ENCODE data around the gene VRK1.

DNA sequence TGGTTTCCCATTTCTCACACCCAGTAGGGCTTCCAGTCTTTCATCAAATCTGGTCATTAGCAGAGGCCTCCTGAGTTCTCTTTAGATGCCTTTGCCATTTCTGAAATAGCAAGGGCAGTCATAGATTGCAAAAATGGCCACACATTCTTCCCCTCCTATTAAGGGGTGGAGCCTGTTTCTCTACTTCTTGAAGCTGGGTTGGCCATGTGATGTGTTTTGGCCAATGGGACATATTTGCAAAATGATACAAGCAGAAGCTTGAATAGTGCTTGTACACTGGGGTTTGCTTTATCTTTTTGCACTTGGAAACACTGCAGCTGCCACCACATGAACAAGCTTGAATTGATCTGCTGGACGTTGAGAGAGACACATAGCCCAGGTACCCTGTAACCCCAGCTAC is 109.3 kb downstream of the VRK1 start:
- TF ChIP-seq JUND (IDR thresholded peaks at IDR 0.05) = no peak
- TF ChIP-seq, protein P1, sequence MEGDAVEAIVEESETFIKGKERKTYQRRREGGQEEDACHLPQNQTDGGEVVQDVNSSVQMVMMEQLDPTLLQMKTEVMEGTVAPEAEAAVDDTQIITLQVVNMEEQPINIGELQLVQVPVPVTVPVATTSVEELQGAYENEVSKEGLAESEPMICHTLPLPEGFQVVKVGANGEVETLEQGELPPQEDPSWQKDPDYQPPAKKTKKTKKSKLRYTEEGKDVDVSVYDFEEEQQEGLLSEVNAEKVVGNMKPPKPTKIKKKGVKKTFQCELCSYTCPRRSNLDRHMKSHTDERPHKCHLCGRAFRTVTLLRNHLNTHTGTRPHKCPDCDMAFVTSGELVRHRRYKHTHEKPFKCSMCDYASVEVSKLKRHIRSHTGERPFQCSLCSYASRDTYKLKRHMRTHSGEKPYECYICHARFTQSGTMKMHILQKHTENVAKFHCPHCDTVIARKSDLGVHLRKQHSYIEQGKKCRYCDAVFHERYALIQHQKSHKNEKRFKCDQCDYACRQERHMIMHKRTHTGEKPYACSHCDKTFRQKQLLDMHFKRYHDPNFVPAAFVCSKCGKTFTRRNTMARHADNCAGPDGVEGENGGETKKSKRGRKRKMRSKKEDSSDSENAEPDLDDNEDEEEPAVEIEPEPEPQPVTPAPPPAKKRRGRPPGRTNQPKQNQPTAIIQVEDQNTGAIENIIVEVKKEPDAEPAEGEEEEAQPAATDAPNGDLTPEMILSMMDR (IDR thresholded peaks at IDR 0.05) = no peak
- TF ChIP-seq, protein P2, sequence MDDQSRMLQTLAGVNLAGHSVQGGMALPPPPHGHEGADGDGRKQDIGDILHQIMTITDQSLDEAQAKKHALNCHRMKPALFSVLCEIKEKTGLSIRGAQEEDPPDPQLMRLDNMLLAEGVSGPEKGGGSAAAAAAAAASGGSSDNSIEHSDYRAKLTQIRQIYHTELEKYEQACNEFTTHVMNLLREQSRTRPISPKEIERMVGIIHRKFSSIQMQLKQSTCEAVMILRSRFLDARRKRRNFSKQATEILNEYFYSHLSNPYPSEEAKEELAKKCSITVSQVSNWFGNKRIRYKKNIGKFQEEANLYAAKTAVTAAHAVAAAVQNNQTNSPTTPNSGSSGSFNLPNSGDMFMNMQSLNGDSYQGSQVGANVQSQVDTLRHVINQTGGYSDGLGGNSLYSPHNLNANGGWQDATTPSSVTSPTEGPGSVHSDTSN (IDR thresholded peaks at IDR 0.05) = no peak
- TF ChIP-seq POLR2AphosphoS5 (IDR thresholded peaks at IDR 0.05; ENCODE audit: low read depth, low read length) = no peak
- TF ChIP-seq, protein P3, sequence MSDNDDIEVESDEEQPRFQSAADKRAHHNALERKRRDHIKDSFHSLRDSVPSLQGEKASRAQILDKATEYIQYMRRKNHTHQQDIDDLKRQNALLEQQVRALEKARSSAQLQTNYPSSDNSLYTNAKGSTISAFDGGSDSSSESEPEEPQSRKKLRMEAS (IDR thresholded peaks at IDR 0.05; ENCODE audit: low read depth) = no peak

All from SK-N-SH (cell line).